Measurements from ENCODE around the gene MINDY2.
"Not testable (repeated sequence)": the region's sequence is repeated elsewhere in the genome, so short reads cannot be mapped to it uniquely, and the experiment has no call there.

GRCh38 chr15:58833681-58834426 lies 62.8 kb downstream of the MINDY2 start:
- TF ChIP-seq SMC3 (conservative IDR thresholded peaks at IDR 0.05; ENCODE audit: insufficient read depth, low read depth, low read length); ZBTB7A (IDR thresholded peaks at IDR 0.05; ENCODE audit: borderline replicate concordance, control insufficient read depth, low read depth, low read length): not testable (repeated sequence)

Measured in K562 (cell line).